Naive B cell (primary cell): ENCODE measurements around the gene INIP. TPM values are rescaled to one million over a fixed set of nuclear protein-coding genes. Genes with fewer than 3 reads are reported as not detected.

Experiments used
- ATAC-seq, 2 donors: fragments of 150-1000 bp; cut with Tn5 transposase; 2 replicates each; pipeline ENCODE4 v1.10.0; 2021; ENCODE audit warnings: low read depth in 2 of 2, mild to moderate bottlenecking in 2 of 2, moderate library complexity in 2 of 2
- DNase-seq: peaks from one replicate; pipeline ENCODE4 v3.0.0; 2022
- H3K27ac Mint-ChIP-seq, 6 donors: one replicate each; pipeline ENCODE4 v1.8.0; 2020 to 2022; ENCODE audit warnings: mild to moderate bottlenecking in 6 of 6, mixed read lengths in 6 of 6, moderate library complexity in 5 of 6, inconsistent platforms in 2 of 6
- H3K27me3 Mint-ChIP-seq, 3 donors: one replicate each; pipeline ENCODE4 v1.8.0; 2021 to 2022; ENCODE audit warnings: mixed read lengths in 3 of 3, mild to moderate bottlenecking in 1 of 3
- H3K36me3 Mint-ChIP-seq, 2 donors: one replicate each; pipeline ENCODE4 v1.8.0; 2020 to 2022; ENCODE audit warnings: mixed read lengths in 2 of 2, inconsistent platforms in 1 of 2, mild to moderate bottlenecking in 1 of 2
- H3K4me1 Mint-ChIP-seq, 3 donors: one replicate each; pipeline ENCODE4 v1.8.0; 2020 to 2022; ENCODE audit warnings: mixed read lengths in 3 of 3, inconsistent platforms in 1 of 3, mild to moderate bottlenecking in 1 of 3, moderate library complexity in 1 of 3
- H3K4me3 Mint-ChIP-seq, 8 donors: one replicate each; pipeline ENCODE4 v1.8.0; 2020 to 2022; ENCODE audit warnings: mild to moderate bottlenecking in 8 of 8, mixed read lengths in 8 of 8, moderate library complexity in 8 of 8, inconsistent platforms in 2 of 8
- H3K9me3 Mint-ChIP-seq, 7 donors: one replicate each; pipeline ENCODE4 v1.8.0; 2020 to 2022; ENCODE audit warnings: mixed read lengths in 7 of 7, mild to moderate bottlenecking in 5 of 7, inconsistent platforms in 2 of 7, moderate library complexity in 1 of 7
- polyA plus RNA-seq, 6 donors: library from polyadenylated mRNA; unstranded; fragments of 300-500 nt; fragmentation: Illumina TruSeq; gene quantifications; one replicate each; pipeline ENCODE4 v1.2.3, GENCODE V29; 2021; ENCODE audit warnings: low read depth in 6 of 6

INIP gene
- polyA plus RNA-seq: 10 to 100 TPM; 25.0 to 44.8 (median 38.2) TPM

- H3K4me3 Mint-ChIP-seq: peak within 1 kb of the TSS; percentile 90 to 100 (median 98)
- H3K27me3 Mint-ChIP-seq: no peaks in the 10 kb centered on the region
- no peaks in the 10 kb centered on the region for H3K9me3 Mint-ChIP-seq
- peak within 1 kb of the TSS; percentile 95 to 100 (median 98) for H3K27ac Mint-ChIP-seq
- DNase-seq (peak; percentile 98), ATAC-seq (peak; percentile 89 to 91)
- H3K36me3 Mint-ChIP-seq: peaks cover 0 to 3% of the 10 kb centered on the region in 2 donors
- H3K4me1 Mint-ChIP-seq: peaks cover 16 to 30% (median 27%) of the 10 kb centered on the region in 3 donors
Observed at GRCh38 chr9:112717661-112718331, at the start of gene INIP. TSS of gene INIP (minus strand) at chr9:112718117. CDS start at chr9:112716485, 1,632 bp downstream.

- Mint-ChIP-seq H3K9me3 (peaks cover 0 to 9% (median 6%) of the 10 kb centered on the region in 7 donors), H3K4me1 (peaks cover 46 to 57% (median 48%) of the 10 kb centered on the region in 3 donors), H3K27ac (peak overlapping the region in 1 of 6 donors; percentile 78), H3K27me3 (no peaks in the 10 kb centered on the region), H3K4me3 (no peak overlapping the region), H3K36me3 (peaks cover 16 to 17% of the 10 kb centered on the region in 2 donors)
- no peak for DNase-seq
- ATAC-seq: no peak
Observed at GRCh38 chr9:112765281-112765680, 47.4 kb upstream of the INIP start.

- Mint-ChIP-seq H3K27me3 (no peaks in the 10 kb centered on the region), H3K4me1 (peaks cover 48 to 59% (median 52%) of the 10 kb centered on the region in 3 donors), H3K36me3 (peaks cover 15 to 16% of the 10 kb centered on the region in 2 donors), H3K27ac (peak overlapping the region in 3 of 6 donors; percentile 38 to 70 (median 53)), H3K4me3 (peak overlapping the region in 1 of 8 donors; percentile 11), H3K9me3 (peaks cover 0 to 9% (median 6%) of the 10 kb centered on the region in 7 donors)
- DNase-seq (no peak), ATAC-seq (no peak)
Observed at GRCh38 chr9:112764837-112765236, 46.9 kb upstream of the INIP start.

- H3K27me3 Mint-ChIP-seq: no peaks in the 10 kb centered on the region
- H3K36me3 Mint-ChIP-seq: peaks cover 11 to 16% of the 10 kb centered on the region in 2 donors
- H3K27ac Mint-ChIP-seq: peak overlapping the region in 4 of 6 donors; percentile 35 to 74 (median 55)
- DNase-seq (no peak), ATAC-seq (no peak)
- H3K4me3 Mint-ChIP-seq: peak overlapping the region in 1 of 8 donors; percentile 47
- H3K9me3 Mint-ChIP-seq: peaks cover 0 to 9% (median 6%) of the 10 kb centered on the region in 7 donors
- H3K4me1 Mint-ChIP-seq: peaks cover 46 to 56% (median 48%) of the 10 kb centered on the region in 3 donors
Observed at GRCh38 chr9:112764344-112764743, 46.4 kb upstream of the INIP start.

GRCh38 chr9:112762726-112763518 is 45.0 kb upstream of the INIP start:
- H3K4me3 Mint-ChIP-seq: peak overlapping the region in 5 of 8 donors; percentile 23 to 82 (median 53)
- peaks cover 0 to 9% (median 4%) of the 10 kb centered on the region in 7 donors for H3K9me3 Mint-ChIP-seq
- DNase-seq (no peak), ATAC-seq (peak in 1 of 2 donors; percentile 30)
- no peaks in the 10 kb centered on the region for H3K27me3 Mint-ChIP-seq
- peaks cover 50 to 57% (median 56%) of the 10 kb centered on the region in 3 donors for H3K4me1 Mint-ChIP-seq
- H3K27ac Mint-ChIP-seq: peak overlapping the region in 4 of 6 donors; percentile 42 to 78 (median 66)
- H3K36me3 Mint-ChIP-seq: peaks cover 7 to 13% of the 10 kb centered on the region in 2 donors

- ATAC-seq: peak in 1 of 2 donors; percentile 23
- H3K9me3 Mint-ChIP-seq: peaks cover 0 to 9% (median 4%) of the 10 kb centered on the region in 7 donors
- peak overlapping the region in 4 of 8 donors; percentile 22 to 82 (median 30) for H3K4me3 Mint-ChIP-seq
- peak overlapping the region; percentile 7 to 74 (median 57) for H3K27ac Mint-ChIP-seq
- peaks cover 7 to 8% of the 10 kb centered on the region in 2 donors for H3K36me3 Mint-ChIP-seq
- H3K27me3 Mint-ChIP-seq: no peaks in the 10 kb centered on the region
- peaks cover 53 to 63% (median 58%) of the 10 kb centered on the region in 3 donors for H3K4me1 Mint-ChIP-seq
- no peak for DNase-seq
Observed at GRCh38 chr9:112761912-112762655, 44.2 kb upstream of the INIP start.

- Mint-ChIP-seq H3K4me1 (peaks cover 53 to 65% (median 64%) of the 10 kb centered on the region in 3 donors), H3K36me3 (no peaks in the 10 kb centered on the region), H3K27me3 (no peaks in the 10 kb centered on the region), H3K9me3 (peaks cover 0 to 2% (median 0%) of the 10 kb centered on the region in 7 donors), H3K4me3 (peak overlapping the region in 2 of 8 donors; percentile 7 to 22), H3K27ac (peak overlapping the region in 3 of 6 donors; percentile 16 to 23 (median 19))
- ATAC-seq (no peak), DNase-seq (no peak)
Observed at GRCh38 chr9:112760821-112761220, 42.9 kb upstream of the INIP start.

DNA sequence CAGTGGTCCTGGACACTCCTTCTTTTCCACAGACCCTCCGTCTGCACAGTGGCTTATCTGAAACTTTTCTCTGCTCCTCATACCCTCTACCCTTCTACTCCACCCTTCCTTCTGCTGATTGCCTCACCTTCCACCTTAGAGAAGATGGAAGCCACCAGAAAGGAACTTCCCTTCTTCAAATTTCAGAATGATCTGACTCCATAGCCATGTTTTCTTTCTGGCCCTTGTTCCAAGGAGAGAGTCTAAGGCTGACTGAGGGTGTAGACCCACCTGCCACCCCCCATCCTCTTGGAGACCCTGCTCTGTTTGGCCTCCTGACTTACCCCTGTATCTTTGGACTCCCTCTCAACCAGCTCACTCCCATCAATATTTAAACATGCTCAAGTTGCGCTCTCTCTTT is 40.0 kb upstream of the INIP start:
- no peak for DNase-seq

DNA sequence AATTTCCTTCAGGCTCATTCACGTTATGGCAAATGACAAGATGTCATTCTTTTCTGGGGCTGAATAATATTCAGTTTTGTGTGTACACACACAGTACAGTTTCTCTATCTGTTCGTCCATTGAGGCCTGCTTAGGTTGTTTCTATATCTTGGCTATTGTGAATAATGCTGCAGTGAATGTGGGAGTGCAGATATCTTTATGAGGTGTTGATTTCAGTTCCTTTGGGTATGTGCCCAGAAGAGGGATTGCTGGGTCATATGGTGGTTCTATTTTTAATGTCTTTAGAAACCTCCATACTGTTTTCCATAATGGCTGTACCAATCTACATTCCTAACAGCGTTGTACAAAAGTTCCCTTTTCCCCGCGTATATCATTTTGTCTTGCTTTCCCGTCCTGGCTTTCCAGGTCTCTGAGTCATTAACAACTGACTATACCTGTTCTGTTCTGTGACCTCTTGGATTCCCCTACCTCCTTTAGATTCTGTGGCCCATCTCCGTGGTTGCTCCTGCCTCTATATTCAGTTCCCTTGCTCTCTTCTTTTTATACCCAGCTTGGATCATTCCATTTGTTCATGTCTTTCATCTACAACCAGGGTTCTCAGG is 39.5 kb upstream of the INIP start:
- Mint-ChIP-seq H3K4me3 (no peak overlapping the region), H3K27me3 (no peaks in the 10 kb centered on the region), H3K27ac (no peak overlapping the region), H3K9me3 (no peaks in the 10 kb centered on the region), H3K36me3 (no peaks in the 10 kb centered on the region), H3K4me1 (peaks cover 56 to 77% (median 76%) of the 10 kb centered on the region in 3 donors)
- ATAC-seq: no peak
- no peak for DNase-seq

More for the DNA sequence above, 40.0 kb upstream of the INIP start:
- no peaks in the 10 kb centered on the region for H3K27me3 Mint-ChIP-seq
- ATAC-seq: no peak
- no peak overlapping the region for H3K27ac Mint-ChIP-seq
- no peak overlapping the region for H3K4me3 Mint-ChIP-seq
- H3K36me3 Mint-ChIP-seq: no peaks in the 10 kb centered on the region
- H3K9me3 Mint-ChIP-seq: peaks cover 0 to 2% (median 0%) of the 10 kb centered on the region in 7 donors
- peaks cover 58 to 77% (median 76%) of the 10 kb centered on the region in 3 donors for H3K4me1 Mint-ChIP-seq

GRCh38 chr9:112755675-112756074 is 37.8 kb upstream of the INIP start:
- peak overlapping the region in 1 of 8 donors; percentile 35 for H3K4me3 Mint-ChIP-seq
- no peaks in the 10 kb centered on the region for H3K36me3 Mint-ChIP-seq
- no peaks in the 10 kb centered on the region for H3K9me3 Mint-ChIP-seq
- ATAC-seq: no peak
- no peak for DNase-seq
- no peaks in the 10 kb centered on the region for H3K27me3 Mint-ChIP-seq
- no peak overlapping the region for H3K27ac Mint-ChIP-seq
- peaks cover 50 to 71% (median 69%) of the 10 kb centered on the region in 3 donors for H3K4me1 Mint-ChIP-seq

GRCh38 chr9:112755016-112755427 is 37.1 kb upstream of the INIP start:
- peaks cover 47 to 68% (median 68%) of the 10 kb centered on the region in 3 donors for H3K4me1 Mint-ChIP-seq
- H3K27me3 Mint-ChIP-seq: no peaks in the 10 kb centered on the region
- H3K27ac Mint-ChIP-seq: peak overlapping the region in 5 of 6 donors; percentile 7 to 70 (median 24)
- ATAC-seq (no peak), DNase-seq (no peak)
- H3K9me3 Mint-ChIP-seq: no peaks in the 10 kb centered on the region
- peak overlapping the region in 1 of 8 donors; percentile 51 for H3K4me3 Mint-ChIP-seq
- H3K36me3 Mint-ChIP-seq: no peaks in the 10 kb centered on the region

DNA sequence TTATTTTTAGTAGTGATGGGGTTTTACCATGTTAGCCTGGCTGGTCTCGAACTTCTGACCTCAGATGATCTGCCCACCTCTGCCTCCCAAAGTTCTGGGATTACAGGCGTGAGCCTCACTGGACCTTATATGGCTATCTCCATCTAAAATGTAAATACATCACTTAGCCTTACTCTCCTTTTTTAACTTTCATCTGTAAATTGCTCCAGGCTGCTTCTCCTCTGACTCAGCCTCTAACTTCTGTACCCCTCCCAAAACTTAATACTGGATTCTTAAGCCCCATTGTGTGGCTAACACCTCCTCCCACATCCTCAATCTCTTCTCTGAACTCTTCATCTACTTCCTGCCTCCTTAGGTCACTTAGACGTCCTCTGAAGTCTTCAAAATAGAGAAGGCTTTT is 36.7 kb upstream of the INIP start:
- DNase-seq (no peak), ATAC-seq (no peak)
- H3K36me3 Mint-ChIP-seq: no peaks in the 10 kb centered on the region
- H3K4me3 Mint-ChIP-seq: peak overlapping the region in 2 of 8 donors; percentile 51 to 62
- H3K4me1 Mint-ChIP-seq: peaks cover 43 to 70% (median 66%) of the 10 kb centered on the region in 3 donors
- H3K9me3 Mint-ChIP-seq: no peaks in the 10 kb centered on the region
- H3K27me3 Mint-ChIP-seq: no peaks in the 10 kb centered on the region
- peak overlapping the region in 4 of 6 donors; percentile 7 to 70 (median 24) for H3K27ac Mint-ChIP-seq
